ENCODE data around the gene CSF3R. TPM values are rescaled to one million over a fixed set of nuclear protein-coding genes. Genes with fewer than 3 reads are reported as not detected.

Gene CSF3R
- total RNA-seq, 1 donor = not detected

- Histone ChIP-seq H3K27ac (ENCODE audit: low read depth, low read length) (no peak overlapping the region), H3K4me1 (ENCODE audit: insufficient read depth, low read length) (peaks cover 5% of the 10 kb centered on the region), H3K79me2 (ENCODE audit: insufficient read depth, low read length) (no peaks in the 10 kb centered on the region), H3K9me3 (ENCODE audit: low read depth, low read length) (no peaks in the 10 kb centered on the region), H4K20me1 (ENCODE audit: insufficient read depth, low read length) (no peaks in the 10 kb centered on the region), H3K36me3 (ENCODE audit: insufficient read depth, low read length) (peaks cover 24% of the 10 kb centered on the region), H3K4me2 (ENCODE audit: insufficient read depth, low read length) (no peak overlapping the region), H3K27me3 (ENCODE audit: insufficient read depth, low read length) (no peaks in the 10 kb centered on the region), H3K4me3 (ENCODE audit: insufficient read depth, low read length) (no peak overlapping the region), H2AFZ (ENCODE audit: low read length) (no peak overlapping the region)
- DNase-seq (ENCODE audit: insufficient read length, low spot score, missing footprints) = no peak
- no peak for TF ChIP-seq CTCF (IDR thresholded peaks at IDR 0.05; ENCODE audit: extremely low read depth, low read depth, low read length)
Measured at GRCh38 chr1:36421649-36422048, 61.1 kb downstream of the CSF3R start.

- Histone ChIP-seq H3K36me3 (ENCODE audit: insufficient read depth, low read length) (peaks cover 24% of the 10 kb centered on the region), H3K4me1 (ENCODE audit: insufficient read depth, low read length) (peaks cover 5% of the 10 kb centered on the region), H3K27ac (ENCODE audit: low read depth, low read length) (no peak overlapping the region), H3K4me3 (ENCODE audit: insufficient read depth, low read length) (no peak overlapping the region), H3K4me2 (ENCODE audit: insufficient read depth, low read length) (peak overlapping the region; percentile 23), H3K79me2 (ENCODE audit: insufficient read depth, low read length) (no peaks in the 10 kb centered on the region), H3K27me3 (ENCODE audit: insufficient read depth, low read length) (no peaks in the 10 kb centered on the region), H3K9me3 (ENCODE audit: low read depth, low read length) (no peaks in the 10 kb centered on the region), H4K20me1 (ENCODE audit: insufficient read depth, low read length) (no peaks in the 10 kb centered on the region), H2AFZ (ENCODE audit: low read length) (peak overlapping the region; percentile 21)
- peak; percentile 97 for TF ChIP-seq CTCF (IDR thresholded peaks at IDR 0.05; ENCODE audit: extremely low read depth, low read depth, low read length)
- DNase-seq (ENCODE audit: insufficient read length, low spot score, missing footprints) = peak; percentile 92
Measured at GRCh38 chr1:36420836-36421317, 61.8 kb downstream of the CSF3R start.

DNA sequence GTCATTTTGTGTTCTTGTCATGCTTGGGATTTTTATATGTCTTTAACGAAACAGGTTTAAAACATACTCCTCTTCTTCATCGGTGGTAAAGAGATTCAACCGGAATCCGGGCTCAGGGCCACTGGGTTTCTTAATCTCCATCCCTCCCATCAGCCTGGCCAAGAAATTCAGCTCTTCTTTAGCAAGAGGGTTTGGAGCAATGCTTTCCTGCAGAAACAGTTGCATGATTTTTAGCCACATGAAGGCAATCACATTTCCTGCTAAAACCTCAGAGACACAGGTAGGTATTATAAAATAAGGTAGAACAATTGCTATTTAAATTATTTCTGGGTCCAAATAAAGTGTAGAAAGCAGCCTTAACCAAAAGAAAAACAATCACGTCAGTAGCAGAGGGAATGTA, 62.3 kb downstream of the CSF3R start:
- Histone ChIP-seq H3K4me3 (ENCODE audit: insufficient read depth, low read length) (no peak overlapping the region), H4K20me1 (ENCODE audit: insufficient read depth, low read length) (no peaks in the 10 kb centered on the region), H2AFZ (ENCODE audit: low read length) (peak overlapping the region; percentile 21), H3K4me2 (ENCODE audit: insufficient read depth, low read length) (peak overlapping the region; percentile 23), H3K79me2 (ENCODE audit: insufficient read depth, low read length) (no peaks in the 10 kb centered on the region), H3K4me1 (ENCODE audit: insufficient read depth, low read length) (peaks cover 5% of the 10 kb centered on the region), H3K9me3 (ENCODE audit: low read depth, low read length) (no peaks in the 10 kb centered on the region), H3K27me3 (ENCODE audit: insufficient read depth, low read length) (no peaks in the 10 kb centered on the region), H3K36me3 (ENCODE audit: insufficient read depth, low read length) (peaks cover 24% of the 10 kb centered on the region), H3K27ac (ENCODE audit: low read depth, low read length) (no peak overlapping the region)
- TF ChIP-seq CTCF (IDR thresholded peaks at IDR 0.05; ENCODE audit: extremely low read depth, low read depth, low read length) = no peak
- DNase-seq (ENCODE audit: insufficient read length, low spot score, missing footprints) = no peak

GRCh38 chr1:36419569-36419968, 63.1 kb downstream of the CSF3R start:
- Histone ChIP-seq H3K4me2 (ENCODE audit: insufficient read depth, low read length) (no peak overlapping the region), H4K20me1 (ENCODE audit: insufficient read depth, low read length) (no peaks in the 10 kb centered on the region), H3K27me3 (ENCODE audit: insufficient read depth, low read length) (no peaks in the 10 kb centered on the region), H3K4me3 (ENCODE audit: insufficient read depth, low read length) (no peak overlapping the region), H2AFZ (ENCODE audit: low read length) (no peak overlapping the region), H3K36me3 (ENCODE audit: insufficient read depth, low read length) (peaks cover 24% of the 10 kb centered on the region), H3K79me2 (ENCODE audit: insufficient read depth, low read length) (no peaks in the 10 kb centered on the region), H3K27ac (ENCODE audit: low read depth, low read length) (no peak overlapping the region), H3K9me3 (ENCODE audit: low read depth, low read length) (no peaks in the 10 kb centered on the region), H3K4me1 (ENCODE audit: insufficient read depth, low read length) (peaks cover 5% of the 10 kb centered on the region)
- TF ChIP-seq CTCF (IDR thresholded peaks at IDR 0.05; ENCODE audit: extremely low read depth, low read depth, low read length) = no peak
- DNase-seq (ENCODE audit: insufficient read length, low spot score, missing footprints) = no peak

Data from osteoblast (primary cell).